ENCODE data around the gene HOXB4. TPM values are rescaled to one million over a fixed set of nuclear protein-coding genes. Genes with fewer than 3 reads are reported as not detected.

The HOXB4 gene
- total RNA-seq, 1 experiment from 2014 or later = not detected

- Histone ChIP-seq H2BK12ac (ENCODE audit: insufficient read length, low read depth, low read length) (no peak overlapping the region), H4K20me1 (ENCODE audit: control insufficient read depth, insufficient read depth, insufficient read length) (peaks cover 2% of the 10 kb centered on the region), H3K23ac (ENCODE audit: insufficient read length, low read depth, low read length) (no peak overlapping the region), H3K9ac (ENCODE audit: extremely low read depth, insufficient read length, low read length) (no peak overlapping the region), H4K5ac (ENCODE audit: insufficient read length, low read depth, low read length) (no peak overlapping the region), H3K27ac (ENCODE audit: insufficient read length, low read depth, low read length) (no peak overlapping the region), H3K79me2 (ENCODE audit: insufficient read depth, low read length) (no peaks in the 10 kb centered on the region), H3K27me3 (ENCODE audit: insufficient read depth, low read length) (peaks cover 99% of the 10 kb centered on the region), H2BK120ac (ENCODE audit: low read depth, low read length, poor library complexity, severe bottlenecking) (no peak overlapping the region), H3K14ac (ENCODE audit: insufficient read depth, low read length) (no peak overlapping the region), H2BK5ac (ENCODE audit: insufficient read length, low read length) (no peak overlapping the region), H3K4me1 (ENCODE audit: insufficient read depth, low read length) (peaks cover 2% of the 10 kb centered on the region; the same call in 1 of the 2 replicates), H2BK15ac (ENCODE audit: low read depth, low read length) (no peak overlapping the region), H2AFZ (ENCODE audit: low read length) (no peak overlapping the region), H2AK5ac (ENCODE audit: insufficient read length, low read length) (no peak overlapping the region), H3K9me3 (ENCODE audit: control insufficient read depth, low read depth, low read length) (no peaks in the 10 kb centered on the region), H3K23me2 (ENCODE audit: insufficient read length, low read depth, low read length, poor library complexity, severe bottlenecking) (no peaks in the 10 kb centered on the region), H2BK20ac (ENCODE audit: low read depth, low read length, poor library complexity, severe bottlenecking) (no peak overlapping the region), H4K91ac (ENCODE audit: insufficient read length, low read depth, low read length) (no peak overlapping the region), H3K4me2 (ENCODE audit: insufficient read depth, insufficient read length, low read length) (no peak overlapping the region), H3T11ph (ENCODE audit: low read length) (no peak overlapping the region), H3K18ac (ENCODE audit: insufficient read length, low read depth, low read length) (no peak overlapping the region), H4K8ac (replicated peaks; ENCODE audit: insufficient read length, low read depth, low read length) (no peak overlapping the region), H3K56ac (ENCODE audit: insufficient read length, low read depth, low read length) (no peak overlapping the region), H3K79me1 (ENCODE audit: insufficient read depth, low read depth, low read length, poor library complexity, severe bottlenecking) (no peaks in the 10 kb centered on the region), H3K4ac (ENCODE audit: low read depth, low read length) (no peak overlapping the region)
- Mint-ChIP-seq H3K4me1 (peaks cover 0 to 10% of the 10 kb centered on the region in 2 experiments; a peak in 3 of 4 replicates), H3K9me3 (peaks cover 0 to 3% of the 10 kb centered on the region in 2 experiments; a peak in 2 of 5 replicates), H3K27me3 (ENCODE audit: low read depth) (peaks cover 61% of the 10 kb centered on the region), H3K4me3 (no peak overlapping the region), H3K36me3 (ENCODE audit: insufficient read depth in 1 of 3, low read depth in 3 of 3) (peaks cover 0 to 2% (median 0%) of the 10 kb centered on the region in 3 experiments; a peak in 2 of 7 replicates), H3K27ac (no peak overlapping the region)
- TF ChIP-seq CTCF (conservative IDR thresholded peaks at IDR 0.05) = no peak
- WGBS (ENCODE audit: extremely low coverage, insufficient read length, low lambda C conversion rate) = no CpG with 5 or more reads among the region's 5 CpGs
- no peak for DNase-seq
Observed at GRCh38 chr17:48562934-48563333, 15.2 kb downstream of the HOXB4 start.

Data from H9 (cell line).